SH-SY5Y (cell line): ENCODE results near the gene SLC24A4.

Experiments
- GATA2 ChIP-seq: IDR thresholded peaks from 2 replicates; pipeline ENCODE4 v1.6.1; 2011; ENCODE audit warnings: mild to moderate bottlenecking, low read depth, low read length
- GATA3 ChIP-seq: IDR thresholded peaks from 2 replicates; pipeline ENCODE4 v1.6.1; 2011; ENCODE audit warnings: low read depth, mild to moderate bottlenecking, low read length, moderate library complexity

GRCh38 chr14:92457016-92457565 lies 134.1 kb downstream of the SLC24A4 start:
- TF ChIP-seq GATA2 (no peak), GATA3 (no peak)
